Ishikawa (cell line): ENCODE measurements around the gene HAGH.

Source experiments
- CEBPB ChIP-seq: IDR thresholded peaks from 2 replicates; pipeline ENCODE4 v1.6.1; 2012
- EGR1 ChIP-seq: IDR thresholded peaks from 2 replicates; pipeline ENCODE4 v1.6.1; 2012
- EP300 ChIP-seq: IDR thresholded peaks from 2 replicates; pipeline ENCODE4 v1.6.1; 2012; ENCODE audit warnings: borderline replicate concordance
- RAD21 ChIP-seq: IDR thresholded peaks from 2 replicates; pipeline ENCODE4 v1.6.1; 2012; ENCODE audit warnings: low read depth
- TCF12 ChIP-seq: IDR thresholded peaks from 2 replicates; pipeline ENCODE4 v1.6.1; 2012; ENCODE audit warnings: low read depth
- ZBTB7A ChIP-seq: IDR thresholded peaks from 2 replicates; pipeline ENCODE4 v1.6.1; 2012; ENCODE audit warnings: low read depth

DNA sequence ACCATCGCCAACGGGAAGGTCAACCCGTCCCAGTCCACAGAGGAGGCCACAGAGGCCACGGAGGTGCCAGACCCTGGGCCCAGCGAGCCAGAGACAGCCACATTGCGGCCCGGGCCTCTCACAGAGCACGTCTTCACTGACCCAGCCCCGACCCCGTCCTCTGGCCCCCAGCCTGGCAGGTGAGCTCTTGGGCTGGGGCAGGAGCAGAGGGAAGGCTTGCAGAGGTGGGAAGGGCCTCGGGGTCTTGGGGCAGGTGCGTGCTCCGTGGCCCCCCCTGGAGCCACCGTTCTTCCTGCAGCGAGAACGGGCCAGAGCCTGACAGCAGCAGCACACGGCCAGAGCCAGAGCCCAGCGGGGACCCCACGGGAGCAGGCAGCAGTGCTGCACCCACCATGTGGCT is 60.4 kb downstream of the HAGH start:
- TF ChIP-seq CEBPB (no peak), RAD21 (no peak), ZBTB7A (no peak), EP300 (no peak), TCF12 (no peak), EGR1 (no peak)
